Keratinocyte (primary cell): ENCODE results near the gene MMAB.

Source experiments
- CTCF ChIP-seq, 3 experiments: IDR thresholded peaks in 1 of 3; conservative IDR thresholded peaks in 1 of 3; optimal IDR thresholded peaks in 1 of 3; 2 replicates in 2 of 3; 3 replicates in 1 of 3; pipeline versions ENCODE3 to v1.5.1; 2011; ENCODE audit warnings: low read length in 3 of 3, mild to moderate bottlenecking in 3 of 3, moderate library complexity in 2 of 3, control low read depth in 1 of 3, inconsistent platforms in 1 of 3; ENCODE audit not compliant: insufficient read depth in 2 of 3; ENCODE audit errors: extremely low read depth in 1 of 3
- EZH2 ChIP-seq: IDR thresholded peaks from one replicate; pipeline ENCODE4 v1.6.1; 2012; ENCODE audit warnings: inconsistent platforms, mild to moderate bottlenecking, low read length, moderate library complexity

- TF ChIP-seq CTCF (optimal IDR thresholded peaks at IDR 0.05 in 1 of 3, IDR thresholded peaks at IDR 0.05 in 1 of 3, conservative IDR thresholded peaks at IDR 0.05 in 1 of 3; ENCODE audit: extremely low read depth in 1 of 3, insufficient read depth in 2 of 3, low read length in 3 of 3): no peak
- no peak for TF ChIP-seq EZH2
Measured at GRCh38 chr12:109580272-109580671, 7.0 kb upstream of the MMAB start.
